TTC549 (cell line): ENCODE results near the gene LYRM7.
"Not testable (repeated sequence)": the region's sequence is repeated elsewhere in the genome, so short reads cannot be mapped to it uniquely, and the experiment has no call there.

Experiments used
- FAIRE-seq: peaks from 2 replicates; lab custom pipeline; 2012; peaks lifted over from hg19 to GRCh38; lab: Jason Lieb, UNC

The LYRM7 gene

GRCh38 chr5:131170540-131171275, at the start of gene LYRM7:
Gene LYRM7 (plus strand): TSS chr5:131170944. CDS start chr5:131171021, 77 bp downstream.
- FAIRE-seq, result peak; percentile 98

- FAIRE-seq, result not testable (repeated sequence)
Measured at GRCh38 chr5:131127244-131127643, 43.5 kb upstream of the LYRM7 start.

- FAIRE-seq, result no peak
Measured at GRCh38 chr5:131129306-131129705, 41.4 kb upstream of the LYRM7 start.

- FAIRE-seq, result not testable (repeated sequence)
Measured at GRCh38 chr5:131133091-131133490, 37.7 kb upstream of the LYRM7 start.

- FAIRE-seq, result not testable (repeated sequence)
Measured at GRCh38 chr5:131138406-131138805, 32.3 kb upstream of the LYRM7 start.

- FAIRE-seq, result no peak
Measured at GRCh38 chr5:131139321-131139720, 31.4 kb upstream of the LYRM7 start.

- FAIRE-seq, result no peak
Measured at GRCh38 chr5:131142970-131143617, 27.6 kb upstream of the LYRM7 start.

GRCh38 chr5:131147258-131147657, 23.5 kb upstream of the LYRM7 start:
- no peak for FAIRE-seq

GRCh38 chr5:131148835-131149234, 21.9 kb upstream of the LYRM7 start:
- FAIRE-seq, result no peak

- FAIRE-seq, result no peak
Measured at GRCh38 chr5:131150408-131150807, 20.3 kb upstream of the LYRM7 start.

- FAIRE-seq, result no peak
Measured at GRCh38 chr5:131151216-131151615, 19.5 kb upstream of the LYRM7 start.

- FAIRE-seq, result no peak
Measured at GRCh38 chr5:131156385-131156784, 14.4 kb upstream of the LYRM7 start.

GRCh38 chr5:131156957-131157356, 13.8 kb upstream of the LYRM7 start:
- no peak for FAIRE-seq

GRCh38 chr5:131160134-131160533, 10.6 kb upstream of the LYRM7 start:
- FAIRE-seq, result no peak

GRCh38 chr5:131163276-131164119, 7.2 kb upstream of the LYRM7 start:
- no peak for FAIRE-seq

GRCh38 chr5:131164191-131165118, 6.3 kb upstream of the LYRM7 start:
- no peak for FAIRE-seq

GRCh38 chr5:131165119-131165727, 5.5 kb upstream of the LYRM7 start, which contains the start of gene HINT1:
Gene HINT1 (minus strand): TSS chr5:131165256. CDS start chr5:131165205, 51 bp downstream.
- FAIRE-seq, result no peak

- FAIRE-seq, result no peak
Measured at GRCh38 chr5:131167615-131168014, 3.1 kb upstream of the LYRM7 start.

- FAIRE-seq, result no peak
Measured at GRCh38 chr5:131169810-131170539, 769 bp upstream of the LYRM7 start.

GRCh38 chr5:131171276-131171810, 599 bp downstream of the LYRM7 start:
- no peak for FAIRE-seq
